Endothelial cell of umbilical vein (primary cell): ENCODE measurements around the gene SRCIN1. TPM values are rescaled to one million over a fixed set of nuclear protein-coding genes. Genes with fewer than 3 reads are reported as not detected.

Experiments used
- BruUV-seq: library from RNA; stranded (reverse); fragments of 400-500 nt; replicated peaks from 2 replicates; lab custom pipeline; 2021; lab: Mats Ljungman, UMichigan
- CTCF ChIA-PET: fragments of 300-600, 350-600 bp; sonication (Branson Sonifier 250); formaldehyde crosslinking; loops from one replicate; lab custom pipeline; 2021; ENCODE audit warnings: antibody characterized with exemption, inconsistent platforms; lab: Charles Lee
- POLR2A ChIA-PET: fragments of 300-600, 350-600 bp; sonication (Branson Sonifier 250); formaldehyde crosslinking; loops from one replicate; lab custom pipeline; 2021; ENCODE audit warnings: antibody characterized with exemption, inconsistent platforms; lab: Charles Lee
- DNase-seq: peaks from one replicate; pipeline ENCODE4 v3.0.0-alpha.2; 2011; ENCODE audit warnings: low read depth, low spot score
- FAIRE-seq: peaks from 2 replicates; lab custom pipeline; 2011; peaks lifted over from hg19 to GRCh38; lab: Jason Lieb, UNC
- H2AFZ ChIP-seq: 2 replicates; pipeline ENCODE4 v1.6.0; 2012; ENCODE audit warnings: low read depth, low read length, control low read depth, inconsistent platforms
- H3K27ac ChIP-seq: 2 replicates; pipeline ENCODE4 v1.5.1; 2011; ENCODE audit warnings: low read depth, mild to moderate bottlenecking, control low read depth, low read length, moderate library complexity; ENCODE audit not compliant: insufficient read depth
- H3K27me3 ChIP-seq, 2 experiments: 2 replicates each; pipeline versions ENCODE4 v1.6.0 to v1.6.1; 2011; ENCODE audit warnings: low read length in 2 of 2, mixed read lengths in 1 of 2; ENCODE audit not compliant: control insufficient read depth in 2 of 2, insufficient read depth in 2 of 2
- H3K36me3 ChIP-seq, 2 experiments: 2 replicates in 1 of 2; 3 replicates in 1 of 2; pipeline ENCODE4 v1.5.1; 2011; ENCODE audit warnings: low read length in 2 of 2, mild to moderate bottlenecking in 1 of 2, moderate library complexity in 1 of 2; ENCODE audit not compliant: control insufficient read depth in 2 of 2, insufficient read depth in 2 of 2; ENCODE audit errors: extremely low read depth in 1 of 2
- H3K4me1 ChIP-seq: 3 replicates; pipeline ENCODE4 v1.5.1; 2011; ENCODE audit warnings: mild to moderate bottlenecking, low read length; ENCODE audit not compliant: control insufficient read depth, insufficient read depth; ENCODE audit errors: extremely low read depth
- H3K4me2 ChIP-seq: 2 replicates; pipeline ENCODE4 v1.6.1; 2011; ENCODE audit warnings: low read length, control low read depth, mixed read lengths; ENCODE audit not compliant: insufficient read depth
- H3K4me3 ChIP-seq, 3 experiments: fragments of 200-600 bp in 1 of 3; sonication (generic), shearing (Covaris generic) in 1 of 3; replicated peaks in 1 of 3; 2 replicates each; pipeline ENCODE4 v1.5.1; 2011 to 2016; ENCODE audit warnings: control low read depth in 3 of 3, low read length in 3 of 3, mild to moderate bottlenecking in 2 of 3, inconsistent platforms in 1 of 3, low read depth in 1 of 3, moderate library complexity in 1 of 3; ENCODE audit not compliant: insufficient read depth in 1 of 3
- H3K79me2 ChIP-seq: 2 replicates; pipeline ENCODE4 v1.6.0; 2012; ENCODE audit warnings: low read length, inconsistent platforms; ENCODE audit not compliant: control insufficient read depth, insufficient read depth
- H3K9ac ChIP-seq: replicated peaks from 2 replicates; pipeline ENCODE3; 2011; ENCODE audit warnings: low read length, control low read depth; ENCODE audit not compliant: insufficient read depth; ENCODE audit errors: extremely low read depth
- H3K9me1 ChIP-seq: replicated peaks from 3 replicates; pipeline ENCODE4 v1.6.0; 2011; ENCODE audit warnings: mild to moderate bottlenecking, low read length; ENCODE audit not compliant: control insufficient read depth, insufficient read depth; ENCODE audit errors: extremely low read depth
- H3K9me3 ChIP-seq: replicated peaks from 2 replicates; pipeline ENCODE4 v1.5.1; 2012; ENCODE audit warnings: low read length, inconsistent platforms; ENCODE audit not compliant: control insufficient read depth, insufficient read depth
- H4K20me1 ChIP-seq: replicated peaks from 2 replicates; pipeline ENCODE3; 2011; ENCODE audit warnings: mild to moderate bottlenecking, low read length; ENCODE audit not compliant: control insufficient read depth, insufficient read depth; ENCODE audit errors: extremely low read depth
- EZH2 ChIP-seq: IDR thresholded peaks from 2 replicates; pipeline ENCODE4 v1.6.1; 2012; ENCODE audit warnings: borderline replicate concordance, low read depth, mild to moderate bottlenecking, moderate library complexity, low read length, inconsistent platforms; ENCODE audit not compliant: severe bottlenecking
- FOS ChIP-seq: IDR thresholded peaks from 2 replicates; pipeline ENCODE4 v1.6.1; 2011; ENCODE audit warnings: mild to moderate bottlenecking, low read length, moderate library complexity, borderline replicate concordance; ENCODE audit not compliant: insufficient read depth
- GATA2 ChIP-seq: IDR thresholded peaks from 2 replicates; pipeline ENCODE4 v1.7.0; 2011; ENCODE audit warnings: low read depth, mild to moderate bottlenecking, moderate library complexity, mixed read lengths, low read length; ENCODE audit not compliant: insufficient read length, insufficient read depth
- JUN ChIP-seq: IDR thresholded peaks from 2 replicates; pipeline ENCODE4 v1.6.1; 2011; ENCODE audit warnings: borderline replicate concordance, low read depth; ENCODE audit not compliant: insufficient read length, insufficient read depth
- MYC ChIP-seq: IDR thresholded peaks from one replicate; pipeline ENCODE4 v1.6.1; 2011; ENCODE audit warnings: mild to moderate bottlenecking, low read depth, low read length
- POLR2A ChIP-seq: IDR thresholded peaks from 2 replicates; pipeline ENCODE4 v1.6.1; 2012; ENCODE audit warnings: low read depth, mild to moderate bottlenecking, control low read depth, low read length
- POLR2AphosphoS5 ChIP-seq: IDR thresholded peaks from 2 replicates; pipeline ENCODE4 v1.6.1; 2012; ENCODE audit warnings: low read depth, mild to moderate bottlenecking, control low read depth, low read length, moderate library complexity; ENCODE audit not compliant: insufficient read depth
- dilution Hi-C: fragments of 300-500 bp; cut with MboI; formaldehyde crosslinking; loops from one replicate; pipeline ENCODE4 v1.15.0; 2019; ENCODE audit warnings: low sequenced_read_pairs; ENCODE audit not compliant: extremely low pct_ligation_motif_present
- intact Hi-C: fragments of 100-400 bp; cut with micrococcal nuclease; formaldehyde crosslinking; loops from one replicate; pipeline ENCODE4 v1.10.0; 2022
- polyA plus RNA-seq, 4 experiments: library from polyadenylated mRNA; depleted of rRNA in 3 of 4; stranded (reverse) in 3 of 4; unstranded in 1 of 4; fragments of >200 nt; gene quantifications; 2 replicates each; pipeline versions ENCODE4 v1.2.1 to v1.2.3, GENCODE V29; 2011 to 2012; ENCODE audit warnings: missing spikeins in 1 of 4
- total RNA-seq: library from RNA; stranded (reverse); gene quantifications from 2 replicates; pipeline ENCODE4 v1.2.3, GENCODE V29; 2021
- TF ChIP-seq, protein P1 (sequence below), 2 donors: IDR thresholded peaks; 1 replicate in 1 of 2; 2 replicates in 1 of 2; pipeline ENCODE4 v1.5.1; 2011; ENCODE audit warnings: low read length in 2 of 2, mild to moderate bottlenecking in 2 of 2, moderate library complexity in 2 of 2, control low read depth in 1 of 2, inconsistent platforms in 1 of 2, low read depth in 1 of 2; ENCODE audit not compliant: insufficient read depth in 1 of 2; ENCODE audit errors: extremely low read depth in 1 of 2
- TF ChIP-seq, protein P2 (sequence below): IDR thresholded peaks from 2 replicates; pipeline ENCODE4 v1.6.1; 2011; ENCODE audit not compliant: insufficient read depth, insufficient read length

Gene SRCIN1
- total and polyA plus RNA-seq, 2 donors (not counting 3 experiments of a cell fraction or from before 2014, with no cell fraction given) = 0.15 to 0.35 TPM

DNA sequence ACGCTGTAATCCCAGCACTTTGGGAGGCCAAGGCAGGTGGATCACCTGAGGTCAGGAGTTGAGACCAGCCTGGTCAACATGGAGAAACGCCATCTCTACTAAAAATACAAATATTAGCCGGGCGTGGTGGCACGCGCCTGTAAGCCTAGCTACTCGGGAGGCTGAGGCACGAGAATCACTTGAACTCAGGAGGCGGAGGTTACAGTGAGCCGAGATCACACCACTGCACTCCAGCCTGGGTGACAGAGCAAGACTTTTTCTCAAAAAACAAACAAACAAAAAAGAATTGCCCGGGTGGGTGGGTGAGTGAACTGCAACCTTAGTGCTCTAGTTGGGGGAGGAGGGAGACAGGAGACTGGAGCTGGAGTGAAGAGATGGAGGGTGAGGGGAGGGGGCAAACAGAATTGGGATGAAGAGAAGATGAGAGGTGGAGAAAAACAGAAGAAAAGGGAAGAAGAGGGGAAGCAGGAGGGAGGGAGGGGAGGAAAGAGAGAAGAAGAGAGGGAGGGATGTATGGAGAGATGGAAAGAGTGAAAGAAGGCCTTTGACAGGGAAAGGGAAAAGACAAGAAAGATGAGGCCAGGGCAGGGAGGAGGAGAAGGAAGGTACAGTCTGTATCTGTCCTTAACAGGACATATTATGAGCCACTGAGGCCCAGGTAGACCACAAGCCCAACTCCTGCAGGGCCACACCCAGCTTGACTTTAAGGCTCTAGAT, 5.5 kb upstream of the SRCIN1 start:
- CTCF ChIA-PET = interaction anchor here (0.8 kb wide), 1 partner anchor 53 kb away, joined by 4 read pairs; no protein-coding TSS in a partner anchor
- dilution Hi-C loops (no loop called here), intact Hi-C loops (no loop called here)
- H3K9me3 ChIP-seq = no peaks in the 10 kb centered on the region
- H3K4me1 ChIP-seq = no peaks in the 10 kb centered on the region
- no peak for FAIRE-seq
- no peak overlapping the region for H3K4me2 ChIP-seq
- H3K9ac ChIP-seq = no peak overlapping the region
- no TSS peak for BruUV-seq
- H3K79me2 ChIP-seq = no peaks in the 10 kb centered on the region
- H3K36me3 ChIP-seq = no peaks in the 10 kb centered on the region
- no peak overlapping the region for H3K27ac ChIP-seq
- H4K20me1 ChIP-seq = no peaks in the 10 kb centered on the region
- H3K4me3 ChIP-seq = no peak overlapping the region
- no peak overlapping the region for H2AFZ ChIP-seq
- no peak for DNase-seq
- TF ChIP-seq JUN (no peak), FOS (no peak), POLR2AphosphoS5 (no peak), EZH2 (no peak), POLR2A (no peak), GATA2 (no peak), MYC (no peak)
- TF ChIP-seq, protein P1, sequence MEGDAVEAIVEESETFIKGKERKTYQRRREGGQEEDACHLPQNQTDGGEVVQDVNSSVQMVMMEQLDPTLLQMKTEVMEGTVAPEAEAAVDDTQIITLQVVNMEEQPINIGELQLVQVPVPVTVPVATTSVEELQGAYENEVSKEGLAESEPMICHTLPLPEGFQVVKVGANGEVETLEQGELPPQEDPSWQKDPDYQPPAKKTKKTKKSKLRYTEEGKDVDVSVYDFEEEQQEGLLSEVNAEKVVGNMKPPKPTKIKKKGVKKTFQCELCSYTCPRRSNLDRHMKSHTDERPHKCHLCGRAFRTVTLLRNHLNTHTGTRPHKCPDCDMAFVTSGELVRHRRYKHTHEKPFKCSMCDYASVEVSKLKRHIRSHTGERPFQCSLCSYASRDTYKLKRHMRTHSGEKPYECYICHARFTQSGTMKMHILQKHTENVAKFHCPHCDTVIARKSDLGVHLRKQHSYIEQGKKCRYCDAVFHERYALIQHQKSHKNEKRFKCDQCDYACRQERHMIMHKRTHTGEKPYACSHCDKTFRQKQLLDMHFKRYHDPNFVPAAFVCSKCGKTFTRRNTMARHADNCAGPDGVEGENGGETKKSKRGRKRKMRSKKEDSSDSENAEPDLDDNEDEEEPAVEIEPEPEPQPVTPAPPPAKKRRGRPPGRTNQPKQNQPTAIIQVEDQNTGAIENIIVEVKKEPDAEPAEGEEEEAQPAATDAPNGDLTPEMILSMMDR (IDR thresholded peaks at IDR 0.05; ENCODE audit: extremely low read depth in 1 of 2, insufficient read depth in 1 of 2, low read depth in 1 of 2, low read length in 2 of 2) = no peak
- TF ChIP-seq, protein P2, sequence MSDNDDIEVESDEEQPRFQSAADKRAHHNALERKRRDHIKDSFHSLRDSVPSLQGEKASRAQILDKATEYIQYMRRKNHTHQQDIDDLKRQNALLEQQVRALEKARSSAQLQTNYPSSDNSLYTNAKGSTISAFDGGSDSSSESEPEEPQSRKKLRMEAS = no peak
- H3K27me3 ChIP-seq = peaks cover 29 to 30% of the 10 kb centered on the region in 2 experiments
- POLR2A ChIA-PET = no interaction called here
- no peaks in the 10 kb centered on the region for H3K9me1 ChIP-seq
